Tracheal epithelial cell (primary cell): ENCODE measurements around the gene ALOX12. TPM values are rescaled to one million over a fixed set of nuclear protein-coding genes. Genes with fewer than 3 reads are reported as not detected.

Source experiments
- total RNA-seq: library from RNA; depleted of rRNA; stranded (reverse); fragments of >200 nt; gene quantifications from 2 replicates; pipeline ENCODE4 v1.2.1, GENCODE V29; 2014

The ALOX12 gene
- 0.24 TPM in 1 of 2 replicates, not detected in the other for total RNA-seq

GRCh38 chr17:6995500-6996255 lies at the start of gene ALOX12:
Gene ALOX12 (plus strand): TSS chr17:6996049. CDS start chr17:6996118, 69 bp downstream.

GRCh38 chr17:7022781-7023571 lies 27.1 kb downstream of the ALOX12 start, which contains the start of gene BCL6B:
Gene BCL6B (plus strand): TSS chr17:7023050. CDS start chr17:7023672, 622 bp downstream.

GRCh38 chr17:7035591-7036368 lies 39.9 kb downstream of the ALOX12 start, which contains the start of gene SLC16A13:
Gene SLC16A13 (plus strand): TSS chr17:7036015. CDS start chr17:7036383, 368 bp downstream.

GRCh38 chr17:7043497-7044198 lies 47.8 kb downstream of the ALOX12 start, which contains the start of gene SLC16A11:
Gene SLC16A11 (minus strand): TSS chr17:7044092. CDS start chr17:7043513, 579 bp downstream.

Other genes with a start within 250 kb of the ALOX12 start
- gene XAF1, start 240.0 kb upstream of the ALOX12 start, total RNA-seq: 0.43 and 2.2 TPM in 2 replicates
- gene FBXO39, start 219.8 kb upstream of the ALOX12 start, total RNA-seq: not detected in 2 replicates
- not detected in 2 replicates for gene TEKT1, start 164.3 kb upstream of the ALOX12 start, total RNA-seq
- gene RNASEK, start 16.6 kb downstream of the ALOX12 start, total RNA-seq: 10.7 and 14.7 TPM in 2 replicates
- under 0.01 TPM in 2 replicates for gene BCL6B, start 27.0 kb downstream of the ALOX12 start, total RNA-seq
- 0.48 and 0.85 TPM in 2 replicates for gene SLC16A13, start 40.0 kb downstream of the ALOX12 start, total RNA-seq
- gene SLC16A11, start 48.0 kb downstream of the ALOX12 start, total RNA-seq: 0.24 and 0.43 TPM in 2 replicates
- gene CLEC10A, start 84.2 kb downstream of the ALOX12 start, total RNA-seq: not detected in 2 replicates
- not detected in 2 replicates for gene ASGR2, start 118.8 kb downstream of the ALOX12 start, total RNA-seq
- 0.64 TPM in 1 of 2 replicates, not detected in the other for gene ASGR1, start 183.3 kb downstream of the ALOX12 start, total RNA-seq
- gene DLG4, start 223.8 kb downstream of the ALOX12 start, total RNA-seq: 1.9 and 6.0 TPM in 2 replicates
- 252 and 304 TPM in 2 replicates for gene ACADVL, start 223.9 kb downstream of the ALOX12 start, total RNA-seq
- gene DVL2, start 238.5 kb downstream of the ALOX12 start, total RNA-seq: 45.5 and 66.3 TPM in 2 replicates
- gene PHF23, start 243.4 kb downstream of the ALOX12 start, total RNA-seq: 24.9 and 36.4 TPM in 2 replicates
- gene GABARAP, start 246.4 kb downstream of the ALOX12 start, total RNA-seq: 109 and 134 TPM in 2 replicates